GM23338 (cell line): ENCODE data around the gene CA12. TPM values are rescaled to one million over a fixed set of nuclear protein-coding genes. Genes with fewer than 3 reads are reported as not detected.

Experiments
- ATAC-seq: fragments of 200-7000 bp; cut with Tn5 transposase; 3 replicates; pipeline ENCODE4 v1.9.1; 2020
- DNase-seq: peaks from one replicate; pipeline ENCODE4 v3.0.0-alpha.2; 2015; ENCODE audit warnings: low spot score
- H2AFZ ChIP-seq: fragments of 200-600 bp; sonication (generic); 2 replicates; pipeline ENCODE4 v1.8.0; 2016; ENCODE audit warnings: antibody characterized with exemption, mild to moderate bottlenecking, moderate library complexity
- H3F3A ChIP-seq: fragments of 200-600 bp; sonication (generic); replicated peaks from 2 replicates; pipeline ENCODE4 v1.8.0; 2017; ENCODE audit warnings: antibody characterized with exemption, mixed run types, low read depth
- H3K27ac ChIP-seq: fragments of 200-600 bp; sonication (generic); 2 replicates; pipeline ENCODE4 v1.6.1; 2016; ENCODE audit warnings: low read depth
- H3K27me3 ChIP-seq: fragments of 200-600 bp; sonication (generic); 2 replicates; pipeline ENCODE4 v1.8.0; 2016; ENCODE audit warnings: mild to moderate bottlenecking, mixed run types, moderate library complexity; ENCODE audit not compliant: insufficient read depth
- H3K36me3 ChIP-seq: fragments of 200-600 bp; sonication (generic); 2 replicates; pipeline ENCODE4 v1.8.0; 2016; ENCODE audit warnings: mild to moderate bottlenecking; ENCODE audit not compliant: insufficient read depth
- H3K4me1 ChIP-seq: fragments of 200-600 bp; sonication (generic); 2 replicates; pipeline ENCODE4 v1.8.0; 2016; ENCODE audit warnings: mild to moderate bottlenecking, moderate library complexity; ENCODE audit not compliant: insufficient read depth
- H3K4me2 ChIP-seq: fragments of 200-600 bp; sonication (generic); 2 replicates; pipeline ENCODE4 v1.7.1; 2017; ENCODE audit warnings: mixed run types
- H3K4me3 ChIP-seq: fragments of 200-600 bp; sonication (generic); 2 replicates; pipeline ENCODE4 v1.6.1; 2016; ENCODE audit warnings: mixed run types
- H3K79me2 ChIP-seq: fragments of 200-600 bp; sonication (generic); replicated peaks from 2 replicates; pipeline ENCODE4 v1.8.0; 2017; ENCODE audit warnings: mild to moderate bottlenecking; ENCODE audit not compliant: insufficient read depth
- H3K9me2 ChIP-seq: fragments of 200-600 bp; sonication (generic); 2 replicates; pipeline ENCODE4 v1.8.0; 2017; ENCODE audit not compliant: insufficient read depth
- H4K20me1 ChIP-seq: fragments of 200-600 bp; sonication (generic); replicated peaks from 2 replicates; pipeline ENCODE4 v1.8.0; 2017; ENCODE audit warnings: mild to moderate bottlenecking; ENCODE audit not compliant: insufficient read depth
- H3K27ac Mint-ChIP-seq: 2 replicates; pipeline ENCODE4 v1.8.0; 2020; ENCODE audit warnings: inconsistent platforms, mild to moderate bottlenecking, moderate library complexity, mixed read lengths
- H3K27me3 Mint-ChIP-seq: 3 replicates; pipeline ENCODE4 v1.8.0; 2022; ENCODE audit warnings: low read depth, mild to moderate bottlenecking, moderate library complexity, mixed read lengths, inconsistent platforms; ENCODE audit not compliant: insufficient read depth, poor library complexity
- H3K36me3 Mint-ChIP-seq: 3 replicates; pipeline ENCODE4 v1.8.0; 2021; ENCODE audit warnings: low read depth, mild to moderate bottlenecking, inconsistent platforms, moderate library complexity, mixed read lengths
- H3K4me1 Mint-ChIP-seq: 3 replicates; pipeline ENCODE4 v1.8.0; 2020; ENCODE audit warnings: mild to moderate bottlenecking, inconsistent platforms, mixed read lengths
- H3K4me3 Mint-ChIP-seq: 3 replicates; pipeline ENCODE4 v1.8.0; 2021; ENCODE audit warnings: moderate library complexity, mild to moderate bottlenecking, inconsistent platforms, mixed read lengths
- H3K9me3 Mint-ChIP-seq: 3 replicates; pipeline ENCODE4 v1.8.0; 2020; ENCODE audit warnings: moderate library complexity, mild to moderate bottlenecking, inconsistent platforms, mixed read lengths
- CREB1 ChIP-seq: fragments of 250-450 bp; sonication (Bioruptor Pico); IDR thresholded peaks from 2 replicates; pipeline ENCODE4 v1.5.0; 2020; ENCODE audit warnings: low read depth, mild to moderate bottlenecking, moderate library complexity
- ETS1 ChIP-seq: IDR thresholded peaks from 2 replicates; pipeline ENCODE4 v1.6.1; 2016; ENCODE audit warnings: antibody characterized with exemption
- EZH2 ChIP-seq: fragments of 200-600 bp; sonication (generic); IDR thresholded peaks from one replicate; pipeline ENCODE4 v1.8.0; 2017; ENCODE audit warnings: antibody characterized with exemption, mild to moderate bottlenecking, low read depth; ENCODE audit not compliant: unreplicated experiment
- EZH2phosphoT487 ChIP-seq: fragments of 200-600 bp; sonication (generic); IDR thresholded peaks from one replicate; pipeline ENCODE4 v1.8.1; 2018; ENCODE audit warnings: antibody characterized with exemption; ENCODE audit not compliant: unreplicated experiment
- NANOG ChIP-seq: IDR thresholded peaks from 2 replicates; pipeline ENCODE4 v1.6.1; 2016; ENCODE audit warnings: antibody characterized with exemption, borderline replicate concordance
- POLR2AphosphoS5 ChIP-seq: IDR thresholded peaks from 2 replicates; pipeline ENCODE4 v1.6.1; 2016; ENCODE audit warnings: antibody characterized with exemption, low read depth
- STAT1 ChIP-seq: IDR thresholded peaks from one replicate; pipeline ENCODE4 v1.6.1; 2016; ENCODE audit warnings: antibody characterized with exemption; ENCODE audit not compliant: unreplicated experiment
- ZNF114 ChIP-seq: fragments of 250-450 bp; sonication (Bioruptor Pico); IDR thresholded peaks from 2 replicates; pipeline ENCODE4 v1.5.0; 2020; ENCODE audit warnings: mild to moderate bottlenecking, moderate library complexity
- polyA plus RNA-seq: library from polyadenylated mRNA; unstranded; fragments of >200 nt; fragmentation: Nextera tagmentation; extraction: Ambion mirVana; gene quantifications from 2 replicates; pipeline ENCODE4 v1.2.1, GENCODE V29; 2016
- total RNA-seq: library from RNA; depleted of rRNA; stranded (reverse); fragments of >200 nt; shearing (Covaris generic); gene quantifications from 2 replicates; pipeline ENCODE4 v1.2.3, GENCODE V29; 2014
- TF ChIP-seq, protein P1 (sequence below), 2 experiments: fragments of 200-600 bp in 1 of 2; sonication (generic) in 1 of 2; conservative IDR thresholded peaks; 2 replicates each; pipeline versions ENCODE4 v1.5.1 to v1.6.1; 2016 to 2017; ENCODE audit warnings: antibody characterized with exemption in 2 of 2, low read depth in 2 of 2, mild to moderate bottlenecking in 2 of 2, moderate library complexity in 1 of 2
- TF ChIP-seq, protein P2 (sequence below): IDR thresholded peaks from one replicate; pipeline ENCODE4 v1.6.1; 2018; ENCODE audit warnings: antibody characterized with exemption; ENCODE audit not compliant: unreplicated experiment

The CA12 gene
- total and polyA plus RNA-seq, 2 experiments from 2014 or later: 2.9 to 5.2 TPM

DNA sequence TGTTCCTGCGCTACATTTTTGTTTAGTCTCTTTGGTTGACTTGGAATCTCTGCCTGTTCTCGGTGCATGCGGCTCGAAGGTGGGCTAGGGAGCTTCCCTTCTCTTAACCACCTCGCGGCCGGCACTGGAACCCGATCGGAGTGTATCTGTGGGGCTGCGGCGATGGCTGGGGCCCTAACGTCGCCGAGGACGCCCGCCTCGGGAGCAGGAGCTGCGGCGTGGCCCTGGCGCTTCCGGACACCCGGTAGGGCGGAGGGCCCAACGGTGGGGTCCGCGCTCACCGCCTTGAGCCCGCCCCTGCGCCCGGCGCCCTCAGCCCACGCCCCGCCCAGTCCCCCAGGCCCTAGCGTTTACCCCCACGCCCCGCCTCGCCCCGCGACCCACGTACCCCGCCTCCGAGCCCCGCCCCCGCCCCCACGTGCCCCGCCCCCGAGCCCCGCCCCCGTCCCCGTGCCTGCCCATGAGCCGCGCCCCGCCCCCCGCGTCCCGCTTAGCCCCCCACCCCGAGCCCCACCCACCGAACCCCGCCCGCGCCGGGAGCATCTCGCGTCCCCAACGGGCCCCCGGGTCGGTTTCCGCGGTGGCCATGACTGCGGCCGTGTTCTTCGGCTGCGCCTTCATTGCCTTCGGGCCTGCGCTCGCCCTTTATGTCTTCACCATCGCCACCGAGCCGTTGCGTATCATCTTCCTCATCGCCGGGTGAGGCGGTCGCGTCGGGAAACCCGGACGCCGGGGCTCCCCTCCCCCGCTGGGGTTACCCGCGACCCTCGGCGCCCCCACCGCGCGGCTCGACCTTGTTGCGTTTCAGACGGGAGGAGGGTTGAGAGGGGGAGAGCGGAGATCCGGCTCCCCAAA, 104.4 kb downstream of the CA12 start, which contains the start of gene APH1B:
Gene APH1B, plus strand, starts transcription at position 568 of the 855 bp plus-strand sequence. Its CDS starts 19 bp downstream, at position 587.
- peak within 1 kb of the TSS; percentile 89 for H3K27ac ChIP-seq
- Mint-ChIP-seq H3K4me1 (peaks cover 28% of the 10 kb centered on the region), H3K27ac (peak within 1 kb of the TSS; percentile 90), H3K4me3 (peak within 1 kb of the TSS; percentile 88), H3K9me3 (peaks cover 15% of the 10 kb centered on the region; the same call in 2 of the 3 replicates), H3K27me3 (peaks cover 7% of the 10 kb centered on the region), H3K36me3 (peaks cover 24% of the 10 kb centered on the region)
- peak within 1 kb of the TSS; percentile 96 for H2AFZ ChIP-seq
- H3K4me1 ChIP-seq: peaks cover 18% of the 10 kb centered on the region
- no peaks in the 10 kb centered on the region; the same call in 1 of the 2 replicates for H3K36me3 ChIP-seq
- H3K79me2 ChIP-seq: no peaks in the 10 kb centered on the region
- TF ChIP-seq EZH2 (no peak), EZH2phosphoT487 (no peak), CREB1 (CRISPR knock-in tag) (peak; percentile 22; the same call in 1 of the 2 replicates), ZNF114 (no peak), STAT1 (no peak), POLR2AphosphoS5 (peak; percentile 60), ETS1 (0 out of 2 replicates have a peak, but pooled peaks have one; percentile 24), NANOG (no peak)
- TF ChIP-seq, protein P1, sequence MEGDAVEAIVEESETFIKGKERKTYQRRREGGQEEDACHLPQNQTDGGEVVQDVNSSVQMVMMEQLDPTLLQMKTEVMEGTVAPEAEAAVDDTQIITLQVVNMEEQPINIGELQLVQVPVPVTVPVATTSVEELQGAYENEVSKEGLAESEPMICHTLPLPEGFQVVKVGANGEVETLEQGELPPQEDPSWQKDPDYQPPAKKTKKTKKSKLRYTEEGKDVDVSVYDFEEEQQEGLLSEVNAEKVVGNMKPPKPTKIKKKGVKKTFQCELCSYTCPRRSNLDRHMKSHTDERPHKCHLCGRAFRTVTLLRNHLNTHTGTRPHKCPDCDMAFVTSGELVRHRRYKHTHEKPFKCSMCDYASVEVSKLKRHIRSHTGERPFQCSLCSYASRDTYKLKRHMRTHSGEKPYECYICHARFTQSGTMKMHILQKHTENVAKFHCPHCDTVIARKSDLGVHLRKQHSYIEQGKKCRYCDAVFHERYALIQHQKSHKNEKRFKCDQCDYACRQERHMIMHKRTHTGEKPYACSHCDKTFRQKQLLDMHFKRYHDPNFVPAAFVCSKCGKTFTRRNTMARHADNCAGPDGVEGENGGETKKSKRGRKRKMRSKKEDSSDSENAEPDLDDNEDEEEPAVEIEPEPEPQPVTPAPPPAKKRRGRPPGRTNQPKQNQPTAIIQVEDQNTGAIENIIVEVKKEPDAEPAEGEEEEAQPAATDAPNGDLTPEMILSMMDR (conservative IDR thresholded peaks at IDR 0.05; ENCODE audit: low read depth in 2 of 2): no peak
- TF ChIP-seq, protein P2, sequence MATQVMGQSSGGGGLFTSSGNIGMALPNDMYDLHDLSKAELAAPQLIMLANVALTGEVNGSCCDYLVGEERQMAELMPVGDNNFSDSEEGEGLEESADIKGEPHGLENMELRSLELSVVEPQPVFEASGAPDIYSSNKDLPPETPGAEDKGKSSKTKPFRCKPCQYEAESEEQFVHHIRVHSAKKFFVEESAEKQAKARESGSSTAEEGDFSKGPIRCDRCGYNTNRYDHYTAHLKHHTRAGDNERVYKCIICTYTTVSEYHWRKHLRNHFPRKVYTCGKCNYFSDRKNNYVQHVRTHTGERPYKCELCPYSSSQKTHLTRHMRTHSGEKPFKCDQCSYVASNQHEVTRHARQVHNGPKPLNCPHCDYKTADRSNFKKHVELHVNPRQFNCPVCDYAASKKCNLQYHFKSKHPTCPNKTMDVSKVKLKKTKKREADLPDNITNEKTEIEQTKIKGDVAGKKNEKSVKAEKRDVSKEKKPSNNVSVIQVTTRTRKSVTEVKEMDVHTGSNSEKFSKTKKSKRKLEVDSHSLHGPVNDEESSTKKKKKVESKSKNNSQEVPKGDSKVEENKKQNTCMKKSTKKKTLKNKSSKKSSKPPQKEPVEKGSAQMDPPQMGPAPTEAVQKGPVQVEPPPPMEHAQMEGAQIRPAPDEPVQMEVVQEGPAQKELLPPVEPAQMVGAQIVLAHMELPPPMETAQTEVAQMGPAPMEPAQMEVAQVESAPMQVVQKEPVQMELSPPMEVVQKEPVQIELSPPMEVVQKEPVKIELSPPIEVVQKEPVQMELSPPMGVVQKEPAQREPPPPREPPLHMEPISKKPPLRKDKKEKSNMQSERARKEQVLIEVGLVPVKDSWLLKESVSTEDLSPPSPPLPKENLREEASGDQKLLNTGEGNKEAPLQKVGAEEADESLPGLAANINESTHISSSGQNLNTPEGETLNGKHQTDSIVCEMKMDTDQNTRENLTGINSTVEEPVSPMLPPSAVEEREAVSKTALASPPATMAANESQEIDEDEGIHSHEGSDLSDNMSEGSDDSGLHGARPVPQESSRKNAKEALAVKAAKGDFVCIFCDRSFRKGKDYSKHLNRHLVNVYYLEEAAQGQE: no peak
- H4K20me1 ChIP-seq: no peaks in the 10 kb centered on the region
- H3K4me3 ChIP-seq: peak within 1 kb of the TSS; percentile 84
- peak; percentile 89 for DNase-seq
- peak within 1 kb of the TSS; percentile 87 for H3K4me2 ChIP-seq
- H3K27me3 ChIP-seq: 0 out of 2 replicates have a peak, but pooled peaks cover 5% of the 10 kb centered on the region
- peak; percentile 91 for ATAC-seq
- no peaks in the 10 kb centered on the region for H3K9me2 ChIP-seq
- 0 out of 2 replicates have a peak, but pooled peaks cover 6% of the 10 kb centered on the region for H3F3A ChIP-seq
